Erythroblast (primary cell): Measurements from ENCODE around the gene THRA.

ENCODE experiments used
- GATA1 ChIP-seq: IDR thresholded peaks from 2 replicates; pipeline ENCODE4 v1.6.1; 2011; ENCODE audit warnings: low read depth, mild to moderate bottlenecking, control low read depth, low read length, moderate library complexity
- POLR2A ChIP-seq: IDR thresholded peaks from 2 replicates; pipeline ENCODE4 v1.6.1; 2011; ENCODE audit warnings: mild to moderate bottlenecking, low read length

GRCh38 chr17:40056379-40057015, 6.3 kb upstream of the THRA start:
- no peak for TF ChIP-seq POLR2A
- no peak for TF ChIP-seq GATA1
